Inflammatory macrophage treated with lipopolysaccharide for 1 hour (primary cell): ENCODE measurements around the gene PRPF40B.

Experiments
- DNase-seq, 2 donors: peaks; one replicate each; pipeline ENCODE4 v3.0.0-alpha.2; 2020 to 2022

The PRPF40B gene

GRCh38 chr12:49636979-49637755, 13.8 kb downstream of the PRPF40B start:
- peak; percentile 46 to 66 for DNase-seq

- DNase-seq, result no peak
Observed at GRCh38 chr12:49641748-49642369, 18.5 kb downstream of the PRPF40B start.

- no peak for DNase-seq
Observed at GRCh38 chr12:49642370-49642802, 19.0 kb downstream of the PRPF40B start.

GRCh38 chr12:49643135-49643534, 19.8 kb downstream of the PRPF40B start:
- DNase-seq, result no peak

- no peak for DNase-seq
Observed at GRCh38 chr12:49643961-49644619, 20.7 kb downstream of the PRPF40B start.

GRCh38 chr12:49644620-49644994, 21.2 kb downstream of the PRPF40B start:
- peak; percentile 61 to 84 for DNase-seq

- no peak for DNase-seq
Observed at GRCh38 chr12:49645146-49646039, 22.0 kb downstream of the PRPF40B start.

GRCh38 chr12:49646331-49646830, 23.0 kb downstream of the PRPF40B start:
- no peak for DNase-seq

GRCh38 chr12:49646871-49647654, 23.7 kb downstream of the PRPF40B start:
- DNase-seq, result no peak

GRCh38 chr12:49647827-49648711, 24.7 kb downstream of the PRPF40B start:
- no peak for DNase-seq

GRCh38 chr12:49648712-49649003, 25.3 kb downstream of the PRPF40B start:
- DNase-seq, result no peak

- DNase-seq, result no peak
Observed at GRCh38 chr12:49649445-49649844, 26.1 kb downstream of the PRPF40B start.

- no peak for DNase-seq
Observed at GRCh38 chr12:49649892-49650291, 26.5 kb downstream of the PRPF40B start.

GRCh38 chr12:49651855-49652254, 28.5 kb downstream of the PRPF40B start:
- DNase-seq, result no peak

GRCh38 chr12:49652921-49653520, 29.7 kb downstream of the PRPF40B start:
- peak in 1 of 2 donors; percentile 10 for DNase-seq

- DNase-seq, result no peak
Observed at GRCh38 chr12:49654715-49655114, 31.4 kb downstream of the PRPF40B start.

GRCh38 chr12:49655595-49656236, 32.4 kb downstream of the PRPF40B start:
- no peak for DNase-seq

GRCh38 chr12:49658276-49658675, 34.9 kb downstream of the PRPF40B start:
- DNase-seq, result no peak

GRCh38 chr12:49659753-49660152, 36.4 kb downstream of the PRPF40B start:
- no peak for DNase-seq

GRCh38 chr12:49661191-49661590, 37.8 kb downstream of the PRPF40B start:
- peak in 1 of 2 donors; percentile 27 for DNase-seq
